ENCODE measurements around the gene SAXO1. TPM values are rescaled to one million over a fixed set of nuclear protein-coding genes. Genes with fewer than 3 reads are reported as not detected.

SAXO1 gene
- total RNA-seq, 1 experiment from 2014 or later: 0.20 TPM

GRCh38 chr9:19020886-19021455 is 12.0 kb downstream of the SAXO1 start:
- Histone ChIP-seq H3K27me3 (replicated peaks; ENCODE audit: control insufficient read depth, insufficient read depth, low read length) (no peaks in the 10 kb centered on the region), H3K36me3 (ENCODE audit: control insufficient read depth, insufficient read depth, low read length) (no peaks in the 10 kb centered on the region), H3K4me3 (ENCODE audit: low read depth, low read length) (no peak overlapping the region), H3K9me3 (no peaks in the 10 kb centered on the region), H3K4me1 (no peaks in the 10 kb centered on the region)
- H3K27me3 Mint-ChIP-seq (ENCODE audit: insufficient read depth, unreplicated experiment): peaks cover 11% of the 10 kb centered on the region
- no peaks in the 10 kb centered on the region for H3K4me1 Mint-ChIP-seq (ENCODE audit: low read depth, unreplicated experiment)
- ChIA-PET CTCF (no interaction called here), POLR2A (no interaction called here)
- intact Hi-C loops (cut with micrococcal nuclease; ENCODE audit: unreplicated experiment): loop anchor here (10.0 kb wide), 1 partner anchor 226 kb away; no protein-coding TSS in a partner anchor
- H3K27ac Mint-ChIP-seq (ENCODE audit: unreplicated experiment): no peak overlapping the region
- no peak for TF ChIP-seq CTCF (IDR thresholded peaks at IDR 0.05; ENCODE audit: insufficient read depth in 1 of 2, low read depth in 1 of 2, low read length in 1 of 2, severe bottlenecking in 1 of 2, unreplicated experiment in 1 of 2)
- no TSS peak for BruUV-seq (replicated peaks)
- no peak for DNase-seq
- H3K9me3 Mint-ChIP-seq (ENCODE audit: unreplicated experiment): no peaks in the 10 kb centered on the region
- H3K36me3 Mint-ChIP-seq (ENCODE audit: insufficient read depth, unreplicated experiment): no peaks in the 10 kb centered on the region
- H3K4me3 Mint-ChIP-seq (ENCODE audit: unreplicated experiment): no peak overlapping the region

- no peaks in the 10 kb centered on the region for H3K4me1 Mint-ChIP-seq (ENCODE audit: low read depth, unreplicated experiment)
- intact Hi-C loops (cut with micrococcal nuclease; ENCODE audit: unreplicated experiment): no loop called here
- Histone ChIP-seq H3K27me3 (replicated peaks; ENCODE audit: control insufficient read depth, insufficient read depth, low read length) (no peaks in the 10 kb centered on the region), H3K4me3 (ENCODE audit: low read depth, low read length) (no peak overlapping the region), H3K36me3 (ENCODE audit: control insufficient read depth, insufficient read depth, low read length) (no peaks in the 10 kb centered on the region), H3K4me1 (no peaks in the 10 kb centered on the region), H3K9me3 (no peaks in the 10 kb centered on the region)
- TF ChIP-seq CTCF (IDR thresholded peaks at IDR 0.05; ENCODE audit: insufficient read depth in 1 of 2, low read depth in 1 of 2, low read length in 1 of 2, severe bottlenecking in 1 of 2, unreplicated experiment in 1 of 2): no peak
- no peaks in the 10 kb centered on the region for H3K9me3 Mint-ChIP-seq (ENCODE audit: unreplicated experiment)
- no TSS peak for BruUV-seq (replicated peaks)
- no peak overlapping the region for H3K27ac Mint-ChIP-seq (ENCODE audit: unreplicated experiment)
- ChIA-PET POLR2A (no interaction called here), CTCF (interaction anchor here (0.6 kb wide), 1 partner anchor 10 kb away, joined by 3 read pairs; no protein-coding TSS in a partner anchor)
- no peaks in the 10 kb centered on the region for H3K36me3 Mint-ChIP-seq (ENCODE audit: insufficient read depth, unreplicated experiment)
- H3K27me3 Mint-ChIP-seq (ENCODE audit: insufficient read depth, unreplicated experiment): peaks cover 3% of the 10 kb centered on the region
- DNase-seq: no peak
- H3K4me3 Mint-ChIP-seq (ENCODE audit: unreplicated experiment): no peak overlapping the region
Measured at GRCh38 chr9:19018201-19018600, 14.8 kb downstream of the SAXO1 start.

- H3K27me3 Mint-ChIP-seq (ENCODE audit: insufficient read depth, unreplicated experiment): peaks cover 2% of the 10 kb centered on the region
- intact Hi-C loops (cut with micrococcal nuclease; ENCODE audit: unreplicated experiment): no loop called here
- Histone ChIP-seq H3K9me3 (no peaks in the 10 kb centered on the region), H3K4me3 (ENCODE audit: low read depth, low read length) (no peak overlapping the region), H3K27me3 (replicated peaks; ENCODE audit: control insufficient read depth, insufficient read depth, low read length) (no peaks in the 10 kb centered on the region), H3K36me3 (ENCODE audit: control insufficient read depth, insufficient read depth, low read length) (no peaks in the 10 kb centered on the region), H3K4me1 (no peaks in the 10 kb centered on the region)
- no peak overlapping the region for H3K27ac Mint-ChIP-seq (ENCODE audit: unreplicated experiment)
- H3K4me3 Mint-ChIP-seq (ENCODE audit: unreplicated experiment): no peak overlapping the region
- H3K9me3 Mint-ChIP-seq (ENCODE audit: unreplicated experiment): no peaks in the 10 kb centered on the region
- no peak for TF ChIP-seq CTCF (IDR thresholded peaks at IDR 0.05; ENCODE audit: insufficient read depth in 1 of 2, low read depth in 1 of 2, low read length in 1 of 2, severe bottlenecking in 1 of 2, unreplicated experiment in 1 of 2)
- no peaks in the 10 kb centered on the region for H3K36me3 Mint-ChIP-seq (ENCODE audit: insufficient read depth, unreplicated experiment)
- ChIA-PET POLR2A (no interaction called here), CTCF (no interaction called here)
- no TSS peak for BruUV-seq (replicated peaks)
- no peak for DNase-seq
- no peaks in the 10 kb centered on the region for H3K4me1 Mint-ChIP-seq (ENCODE audit: low read depth, unreplicated experiment)
Measured at GRCh38 chr9:19009391-19009965, 23.5 kb downstream of the SAXO1 start.

Data from Caco-2 (cell line).